BJ (cell line): ENCODE results near the gene TMEM135. TPM values are rescaled to one million over a fixed set of nuclear protein-coding genes. Genes with fewer than 3 reads are reported as not detected.

Experiments used
- CTCF ChIA-PET: fragments of 350-600 bp; formaldehyde crosslinking; extraction: SDS; loops from one replicate; lab custom pipeline; 2021; ENCODE audit warnings: antibody characterized with exemption, inconsistent platforms; lab: Yijun Ruan, JAX
- POLR2A ChIA-PET: fragments of 300-600 bp; sonication (Branson Sonifier 250); formaldehyde crosslinking; extraction: SDS; loops from one replicate; lab custom pipeline; 2021; ENCODE audit warnings: antibody characterized with exemption; lab: Charles Lee
- DNase-seq: peaks from one replicate; pipeline ENCODE4 v3.0.0-alpha.2; 2011; ENCODE audit warnings: low read depth
- H3K27me3 ChIP-seq: 2 replicates; pipeline ENCODE4 v1.6.0; 2011; ENCODE audit warnings: low read length; ENCODE audit not compliant: control insufficient read depth, insufficient read depth
- H3K36me3 ChIP-seq: 2 replicates; pipeline ENCODE4 v1.5.1; 2011; ENCODE audit warnings: low read length; ENCODE audit not compliant: control insufficient read depth, insufficient read depth
- H3K4me3 ChIP-seq: 2 replicates; pipeline ENCODE4 v1.5.1; 2011; ENCODE audit warnings: low read depth, mild to moderate bottlenecking, control low read depth, low read length
- polyA plus RNA-seq: library from polyadenylated mRNA; depleted of rRNA; stranded (reverse); fragments of >200 nt; gene quantifications from 2 replicates; pipeline ENCODE4 v1.2.3, GENCODE V29; 2011
- TF ChIP-seq, protein P1 (sequence below): IDR thresholded peaks from 2 replicates; pipeline ENCODE4 v1.5.1; 2011; ENCODE audit warnings: low read depth, mild to moderate bottlenecking, control low read depth, inconsistent platforms, low read length, moderate library complexity; ENCODE audit not compliant: insufficient read depth

TMEM135 gene
- polyA plus RNA-seq, 1 experiment: 4.6 TPM

DNA sequence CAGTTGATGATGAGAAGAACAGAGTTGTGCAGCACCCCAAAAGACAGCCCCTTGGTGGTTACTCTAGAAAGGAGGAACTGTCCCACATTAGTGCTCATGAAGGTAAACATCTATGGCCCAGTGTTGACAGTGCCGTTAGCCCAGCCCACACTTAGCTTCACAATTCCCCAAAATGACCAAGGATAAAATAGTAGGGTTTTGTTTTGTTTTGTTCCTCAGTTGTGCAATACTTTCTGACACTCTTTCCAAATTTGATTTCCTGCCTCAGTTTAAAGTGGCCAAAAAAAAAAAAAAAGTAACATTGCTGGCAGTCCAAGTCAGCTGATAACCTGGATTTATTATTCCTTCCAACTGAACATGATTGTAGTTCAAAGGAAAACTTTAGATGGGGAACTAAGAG is 269.4 kb downstream of the TMEM135 start:
- no peak for DNase-seq
- no peak overlapping the region for H3K4me3 ChIP-seq
- TF ChIP-seq, protein P1, sequence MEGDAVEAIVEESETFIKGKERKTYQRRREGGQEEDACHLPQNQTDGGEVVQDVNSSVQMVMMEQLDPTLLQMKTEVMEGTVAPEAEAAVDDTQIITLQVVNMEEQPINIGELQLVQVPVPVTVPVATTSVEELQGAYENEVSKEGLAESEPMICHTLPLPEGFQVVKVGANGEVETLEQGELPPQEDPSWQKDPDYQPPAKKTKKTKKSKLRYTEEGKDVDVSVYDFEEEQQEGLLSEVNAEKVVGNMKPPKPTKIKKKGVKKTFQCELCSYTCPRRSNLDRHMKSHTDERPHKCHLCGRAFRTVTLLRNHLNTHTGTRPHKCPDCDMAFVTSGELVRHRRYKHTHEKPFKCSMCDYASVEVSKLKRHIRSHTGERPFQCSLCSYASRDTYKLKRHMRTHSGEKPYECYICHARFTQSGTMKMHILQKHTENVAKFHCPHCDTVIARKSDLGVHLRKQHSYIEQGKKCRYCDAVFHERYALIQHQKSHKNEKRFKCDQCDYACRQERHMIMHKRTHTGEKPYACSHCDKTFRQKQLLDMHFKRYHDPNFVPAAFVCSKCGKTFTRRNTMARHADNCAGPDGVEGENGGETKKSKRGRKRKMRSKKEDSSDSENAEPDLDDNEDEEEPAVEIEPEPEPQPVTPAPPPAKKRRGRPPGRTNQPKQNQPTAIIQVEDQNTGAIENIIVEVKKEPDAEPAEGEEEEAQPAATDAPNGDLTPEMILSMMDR: no peak
- ChIA-PET POLR2A (no interaction called here), CTCF (interaction anchor here (1.0 kb wide), 1 partner anchor 22 kb away, joined by 4 read pairs; no protein-coding TSS in a partner anchor)
- H3K36me3 ChIP-seq: no peaks in the 10 kb centered on the region
- no peaks in the 10 kb centered on the region for H3K27me3 ChIP-seq

DNA sequence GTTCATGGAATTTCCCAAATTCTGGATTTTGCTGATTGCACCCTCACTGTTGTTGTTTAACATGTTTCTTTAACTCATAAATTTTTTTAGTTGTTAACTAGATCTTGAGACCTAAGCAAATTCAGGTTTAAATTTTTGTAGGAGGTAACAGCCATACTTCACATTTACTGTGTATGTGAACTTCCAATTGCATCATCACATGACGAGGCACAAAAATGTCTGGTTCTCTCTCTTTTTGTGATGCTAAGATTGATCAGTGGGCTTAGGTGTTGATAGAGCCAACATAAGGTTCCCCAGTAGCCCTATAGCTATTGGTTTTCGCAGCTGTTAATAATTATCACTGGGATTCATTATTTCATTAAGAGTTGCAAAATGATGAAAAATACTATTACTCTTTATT is 277.5 kb downstream of the TMEM135 start:
- Histone ChIP-seq H3K4me3 (no peak overlapping the region), H3K27me3 (no peaks in the 10 kb centered on the region), H3K36me3 (no peaks in the 10 kb centered on the region)
- DNase-seq: no peak
- CTCF ChIA-PET: no interaction called here
- TF ChIP-seq, protein P1: no peak
- POLR2A ChIA-PET: no interaction called here

DNA sequence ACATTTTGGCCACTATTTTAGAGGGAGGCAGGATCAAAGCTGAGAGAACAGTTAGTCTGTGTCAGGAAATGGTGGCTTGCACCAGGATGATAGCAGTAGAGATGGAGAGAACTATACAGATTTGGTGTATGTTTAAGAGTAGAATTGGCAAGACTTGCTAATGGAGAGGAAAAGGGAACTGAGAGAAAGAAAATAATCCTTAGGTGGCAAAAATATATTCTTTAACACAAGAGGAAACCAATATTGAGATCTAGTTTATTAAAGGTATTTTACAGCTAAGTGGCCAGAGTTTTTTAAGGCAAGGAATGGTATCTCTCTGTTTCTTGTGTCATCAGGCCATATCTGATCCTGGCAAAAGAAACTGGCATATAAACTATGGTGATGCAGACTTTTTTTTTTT is 278.8 kb downstream of the TMEM135 start:
- Histone ChIP-seq H3K4me3 (no peak overlapping the region), H3K27me3 (no peaks in the 10 kb centered on the region), H3K36me3 (no peaks in the 10 kb centered on the region)
- CTCF ChIA-PET: interaction anchor here (1.7 kb wide), 1 partner anchor 11 kb away, joined by 4 read pairs; no protein-coding TSS in a partner anchor
- no peak for DNase-seq
- POLR2A ChIA-PET: interaction anchor here (0.7 kb wide), 1 partner anchor 10 kb away, joined by 3 read pairs; no protein-coding TSS in a partner anchor
- TF ChIP-seq, protein P1: no peak

DNA sequence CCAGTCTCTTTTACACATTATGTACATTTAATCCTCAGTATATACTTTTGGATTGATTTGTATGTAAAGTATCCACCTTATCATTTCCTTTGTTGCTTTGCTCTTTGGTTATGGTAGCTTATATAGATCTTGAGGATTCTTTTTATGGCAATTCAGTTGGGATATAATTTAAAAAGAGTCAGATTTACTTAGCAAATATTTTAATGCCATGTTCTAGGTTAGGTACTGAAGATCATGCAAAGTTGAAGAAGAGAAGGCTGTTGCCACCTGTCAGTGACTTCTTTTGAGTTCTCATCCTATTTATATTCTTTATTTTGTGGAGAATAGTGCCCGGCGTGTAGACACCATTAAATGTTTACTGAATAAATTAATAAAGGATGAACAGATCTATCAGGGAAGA is 279.7 kb downstream of the TMEM135 start:
- TF ChIP-seq, protein P1: no peak
- Histone ChIP-seq H3K27me3 (no peaks in the 10 kb centered on the region), H3K36me3 (no peaks in the 10 kb centered on the region), H3K4me3 (no peak overlapping the region)
- ChIA-PET POLR2A (no interaction called here), CTCF (no interaction called here)
- DNase-seq: no peak

DNA sequence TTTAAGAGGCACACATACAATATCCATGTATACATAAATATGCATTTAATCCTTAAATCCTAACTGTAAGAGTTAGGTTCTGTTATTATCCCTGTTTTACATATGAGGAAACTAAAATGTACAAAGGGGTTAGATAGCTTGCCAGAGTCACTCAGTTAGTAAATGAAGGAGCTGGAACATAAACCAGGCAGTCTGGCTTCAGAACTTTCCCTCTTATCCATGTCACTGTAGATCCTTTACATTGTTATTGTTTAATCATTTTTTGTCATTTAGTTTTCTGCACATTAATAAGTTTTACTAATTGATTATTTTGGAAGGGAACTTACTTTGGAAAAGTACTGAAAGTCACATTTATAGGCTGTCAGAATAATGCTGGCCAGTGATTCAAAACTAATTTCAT is 282.4 kb downstream of the TMEM135 start:
- TF ChIP-seq, protein P1: no peak
- no peak overlapping the region for H3K4me3 ChIP-seq
- H3K36me3 ChIP-seq: no peaks in the 10 kb centered on the region
- no peaks in the 10 kb centered on the region for H3K27me3 ChIP-seq
- ChIA-PET CTCF (no interaction called here), POLR2A (no interaction called here)
- DNase-seq: no peak
